ENCODE measurements around the gene SLCO2B1. TPM values are rescaled to one million over a fixed set of nuclear protein-coding genes. Genes with fewer than 3 reads are reported as not detected.

SLCO2B1 gene
- total RNA-seq, 1 donor from 2014 or later, result 0.23 TPM

DNA sequence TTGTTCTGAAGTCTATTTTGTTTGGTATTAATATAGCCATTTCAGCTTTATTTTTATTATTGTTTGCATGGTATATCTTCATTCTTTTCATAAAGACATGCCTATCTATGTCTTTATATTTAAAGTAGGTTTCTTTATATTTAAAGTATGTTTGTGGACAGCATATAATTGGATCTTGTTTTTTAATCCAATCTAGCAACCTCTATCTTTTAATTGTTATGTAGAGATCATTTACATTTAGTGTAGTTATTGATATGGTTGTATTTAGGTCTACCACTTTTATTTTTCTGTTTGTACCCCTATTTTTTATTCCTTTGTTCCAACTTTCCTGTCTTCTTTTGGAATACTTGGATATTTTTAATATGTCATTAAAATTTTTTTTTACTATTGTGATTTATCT is 103.4 kb downstream of the SLCO2B1 start:
- TF ChIP-seq, protein P1, sequence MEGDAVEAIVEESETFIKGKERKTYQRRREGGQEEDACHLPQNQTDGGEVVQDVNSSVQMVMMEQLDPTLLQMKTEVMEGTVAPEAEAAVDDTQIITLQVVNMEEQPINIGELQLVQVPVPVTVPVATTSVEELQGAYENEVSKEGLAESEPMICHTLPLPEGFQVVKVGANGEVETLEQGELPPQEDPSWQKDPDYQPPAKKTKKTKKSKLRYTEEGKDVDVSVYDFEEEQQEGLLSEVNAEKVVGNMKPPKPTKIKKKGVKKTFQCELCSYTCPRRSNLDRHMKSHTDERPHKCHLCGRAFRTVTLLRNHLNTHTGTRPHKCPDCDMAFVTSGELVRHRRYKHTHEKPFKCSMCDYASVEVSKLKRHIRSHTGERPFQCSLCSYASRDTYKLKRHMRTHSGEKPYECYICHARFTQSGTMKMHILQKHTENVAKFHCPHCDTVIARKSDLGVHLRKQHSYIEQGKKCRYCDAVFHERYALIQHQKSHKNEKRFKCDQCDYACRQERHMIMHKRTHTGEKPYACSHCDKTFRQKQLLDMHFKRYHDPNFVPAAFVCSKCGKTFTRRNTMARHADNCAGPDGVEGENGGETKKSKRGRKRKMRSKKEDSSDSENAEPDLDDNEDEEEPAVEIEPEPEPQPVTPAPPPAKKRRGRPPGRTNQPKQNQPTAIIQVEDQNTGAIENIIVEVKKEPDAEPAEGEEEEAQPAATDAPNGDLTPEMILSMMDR (conservative IDR thresholded peaks at IDR 0.05; ENCODE audit: low read depth, low read length), result no peak
- DNase-seq (ENCODE audit: low read depth), result no peak
- H3K4me3 ChIP-seq (ENCODE audit: low read depth, low read length), result no peak overlapping the region

Other genes starting within 250 kb of the SLCO2B1 start
- 5.1 and 9.5 TPM in 2 replicates for gene XRRA1, start 202.0 kb upstream of the SLCO2B1 start, total RNA-seq
- gene SPCS2, start 201.8 kb upstream of the SLCO2B1 start, total RNA-seq, result 40.1 and 42.8 TPM in 2 replicates
- gene NEU3, start 162.2 kb upstream of the SLCO2B1 start, total RNA-seq, result 4.5 and 12.3 TPM in 2 replicates
- gene OR2AT4, start 54.2 kb upstream of the SLCO2B1 start, total RNA-seq, result not detected in 2 replicates
- gene TPBGL, start 89.7 kb downstream of the SLCO2B1 start, total RNA-seq, result not detected in 2 replicates
- gene ARRB1, start 200.6 kb downstream of the SLCO2B1 start, total RNA-seq, result 6.4 and 13.8 TPM in 2 replicates
- gene RPS3, start 248.4 kb downstream of the SLCO2B1 start, total RNA-seq, result 3,041 and 3,442 TPM in 2 replicates